ENCODE data around the gene SLC66A1. TPM values are rescaled to one million over a fixed set of nuclear protein-coding genes. Genes with fewer than 3 reads are reported as not detected.

Gene SLC66A1
- polyA plus RNA-seq, 4 donors, result 12.0 to 15.7 (median 12.3) TPM

DNA sequence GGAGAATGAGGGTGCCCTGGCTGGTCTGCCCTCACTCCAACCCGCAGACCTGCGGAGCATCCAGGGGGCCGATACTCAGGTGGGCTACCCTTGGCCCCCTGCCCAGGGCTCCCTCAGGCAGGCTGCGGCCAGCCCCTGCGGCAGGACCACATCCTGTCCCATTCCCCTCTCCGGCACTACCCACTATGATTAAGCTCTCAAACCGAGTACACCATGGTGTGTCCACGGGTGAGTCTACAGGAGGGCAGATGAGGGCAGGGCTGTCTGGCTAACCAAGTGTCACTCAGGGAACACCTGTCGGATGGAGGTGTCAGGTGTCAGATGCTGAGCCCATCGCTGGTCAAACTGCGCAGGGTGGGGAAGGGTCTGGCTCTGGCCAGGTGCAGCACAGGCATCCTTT lies 47.2 kb downstream of the SLC66A1 start:
- no peak for DNase-seq (ENCODE audit: low read depth in 4 of 4, low spot score in 3 of 4)

DNA sequence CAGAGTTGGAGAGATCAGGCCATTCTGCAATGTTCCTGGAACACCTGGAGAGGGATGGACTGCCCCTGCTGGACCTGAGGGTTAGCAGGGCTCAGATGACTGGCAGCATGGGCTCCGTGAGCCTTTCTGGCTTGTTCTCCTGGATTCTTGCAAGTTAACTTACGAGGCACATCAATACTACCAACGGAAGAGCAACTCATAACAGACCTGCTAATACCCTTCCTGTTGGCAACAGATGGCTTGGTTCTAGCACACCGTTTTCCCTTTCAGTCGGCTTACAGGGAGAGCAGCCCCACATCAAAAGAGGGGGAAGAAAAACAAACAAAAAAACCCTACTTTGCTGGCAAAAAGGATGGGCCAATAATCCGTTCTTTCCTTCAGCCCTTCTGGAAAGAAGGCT lies 47.9 kb downstream of the SLC66A1 start:
- DNase-seq (ENCODE audit: low read depth in 4 of 4, low spot score in 3 of 4), result no peak

DNA sequence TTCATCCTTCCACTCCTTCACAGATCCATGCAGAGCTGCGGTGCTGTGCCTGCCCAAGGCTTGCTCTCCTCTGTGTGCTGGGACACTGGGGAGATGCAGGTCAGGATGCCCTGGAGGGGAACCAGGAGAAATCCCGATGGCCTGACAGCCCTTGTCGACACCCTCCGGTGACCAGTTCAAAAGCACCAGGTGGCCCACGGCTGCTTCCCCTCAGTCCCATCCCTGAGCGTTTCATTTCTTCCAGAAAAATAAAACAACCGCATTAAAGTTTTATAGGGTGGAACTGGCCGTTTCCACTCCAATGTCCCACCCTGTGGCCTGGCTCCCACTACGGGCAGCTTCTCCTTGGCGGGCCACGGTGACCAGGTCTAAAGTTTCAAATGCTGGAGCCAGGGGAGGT lies 48.3 kb downstream of the SLC66A1 start:
- DNase-seq (ENCODE audit: low read depth in 4 of 4, low spot score in 3 of 4), result no peak

DNA sequence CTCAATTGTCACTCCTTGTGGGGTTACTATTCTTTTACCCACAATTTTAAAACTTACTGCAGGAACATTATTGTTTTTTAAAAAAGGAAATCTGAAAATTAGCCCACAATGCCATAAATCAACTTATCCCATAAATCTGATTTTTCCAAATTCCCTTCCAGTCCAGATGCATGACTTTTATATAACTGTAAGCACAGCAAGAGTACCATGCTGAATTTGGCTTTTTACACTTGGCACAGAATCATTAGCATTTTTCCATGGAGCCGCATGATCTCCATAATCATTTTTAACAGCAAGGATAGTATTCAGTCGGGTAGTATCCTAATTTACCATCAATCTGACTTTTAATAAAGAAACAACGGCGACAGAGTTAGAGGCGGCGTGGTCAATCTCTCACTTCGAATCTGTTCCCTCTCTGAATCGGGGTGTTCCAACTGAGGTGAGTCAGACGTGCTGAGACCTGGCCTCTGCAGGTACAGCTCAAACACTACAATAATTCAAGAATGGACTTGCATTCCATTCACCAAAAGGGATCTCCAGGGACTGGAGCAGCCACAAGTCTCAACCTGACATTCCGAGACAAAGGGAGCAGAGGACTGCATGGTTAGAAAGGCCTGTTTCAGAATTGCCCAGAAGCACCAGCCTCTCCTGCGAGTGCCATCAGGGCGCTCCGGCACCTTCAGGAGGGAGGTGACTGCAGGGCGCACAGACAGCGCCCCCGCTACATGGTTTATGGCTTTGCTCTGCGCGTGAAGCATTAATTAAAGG lies 48.9 kb downstream of the SLC66A1 start:
- DNase-seq (ENCODE audit: low read depth in 4 of 4, low spot score in 3 of 4), result no peak

DNA sequence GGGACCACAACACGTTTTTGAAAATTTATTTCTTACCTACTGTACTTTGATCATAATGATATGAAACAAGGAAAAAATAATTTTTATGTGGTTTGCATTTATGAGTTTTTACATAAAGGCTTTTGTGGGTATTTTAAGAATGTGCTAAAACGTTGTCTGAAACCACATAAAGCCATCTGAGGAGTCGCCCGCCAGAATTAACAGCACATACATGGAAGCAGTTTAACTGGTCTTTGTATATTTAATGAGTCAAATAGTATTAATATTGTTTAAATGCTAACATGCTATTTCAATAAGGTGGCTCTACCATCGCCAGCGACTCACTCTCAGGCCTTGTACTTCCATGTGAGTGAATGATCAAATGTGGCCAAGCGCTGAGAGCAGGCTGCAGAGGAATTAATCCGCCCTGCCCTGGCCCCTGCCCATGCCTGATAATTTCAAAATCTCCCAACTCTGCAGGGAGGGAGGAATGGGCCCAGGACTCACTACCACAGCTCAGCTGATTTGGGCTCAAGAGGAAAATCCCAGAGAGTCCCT lies 49.6 kb downstream of the SLC66A1 start:
- DNase-seq (ENCODE audit: low read depth in 4 of 4, low spot score in 3 of 4), result no peak

DNA sequence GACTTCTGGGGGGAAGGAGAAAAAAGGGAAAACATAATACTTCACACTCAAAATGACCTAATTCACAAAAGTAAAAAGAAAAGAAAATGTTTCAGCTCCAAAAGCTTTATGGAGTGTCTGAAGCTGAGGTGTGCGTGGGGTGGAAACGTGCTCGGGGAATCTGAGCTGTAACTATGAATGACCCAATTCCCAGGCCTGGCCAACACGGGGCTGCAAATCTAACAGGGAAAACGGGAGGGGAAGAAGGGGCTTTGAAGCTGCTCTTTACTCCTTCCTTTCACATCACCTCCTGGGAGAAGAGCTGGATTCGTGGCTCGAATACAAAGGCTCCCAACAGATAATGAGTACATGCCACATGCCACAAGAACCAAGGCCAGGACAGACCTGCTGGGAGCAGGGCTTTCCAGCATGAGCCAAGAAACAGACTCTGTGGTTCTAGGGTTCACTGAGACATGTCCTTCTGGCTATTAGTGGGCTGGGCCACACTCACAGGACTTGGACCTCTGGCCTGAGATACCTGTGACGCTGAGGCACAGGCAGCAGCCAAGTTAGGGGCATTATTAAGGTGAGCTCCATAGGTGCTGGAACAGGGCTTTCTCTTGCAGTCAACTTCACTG lies 51.5 kb downstream of the SLC66A1 start:
- DNase-seq (ENCODE audit: low read depth in 4 of 4, low spot score in 3 of 4), result no peak

DNA sequence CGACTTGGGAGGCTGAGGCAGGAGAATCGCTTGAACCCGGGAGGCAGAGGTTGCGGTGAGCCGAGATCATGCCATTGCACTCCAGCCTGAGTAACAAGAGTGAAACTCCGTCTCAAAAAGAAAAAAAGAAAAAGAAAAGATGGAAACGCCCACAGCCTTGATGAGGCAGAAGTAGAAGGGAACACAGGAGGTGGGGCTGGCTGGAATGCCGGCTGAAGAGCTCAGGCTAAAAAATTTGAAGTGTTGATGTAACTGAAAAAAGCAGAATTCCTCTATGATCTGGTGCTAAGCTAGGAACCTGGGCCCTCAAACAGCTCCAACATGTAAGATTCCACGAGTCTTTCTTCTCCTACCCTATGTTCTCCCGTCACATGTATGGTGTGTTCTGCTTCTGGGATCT lies 53.6 kb downstream of the SLC66A1 start:
- DNase-seq (ENCODE audit: low read depth in 4 of 4, low spot score in 3 of 4), result no peak

DNA sequence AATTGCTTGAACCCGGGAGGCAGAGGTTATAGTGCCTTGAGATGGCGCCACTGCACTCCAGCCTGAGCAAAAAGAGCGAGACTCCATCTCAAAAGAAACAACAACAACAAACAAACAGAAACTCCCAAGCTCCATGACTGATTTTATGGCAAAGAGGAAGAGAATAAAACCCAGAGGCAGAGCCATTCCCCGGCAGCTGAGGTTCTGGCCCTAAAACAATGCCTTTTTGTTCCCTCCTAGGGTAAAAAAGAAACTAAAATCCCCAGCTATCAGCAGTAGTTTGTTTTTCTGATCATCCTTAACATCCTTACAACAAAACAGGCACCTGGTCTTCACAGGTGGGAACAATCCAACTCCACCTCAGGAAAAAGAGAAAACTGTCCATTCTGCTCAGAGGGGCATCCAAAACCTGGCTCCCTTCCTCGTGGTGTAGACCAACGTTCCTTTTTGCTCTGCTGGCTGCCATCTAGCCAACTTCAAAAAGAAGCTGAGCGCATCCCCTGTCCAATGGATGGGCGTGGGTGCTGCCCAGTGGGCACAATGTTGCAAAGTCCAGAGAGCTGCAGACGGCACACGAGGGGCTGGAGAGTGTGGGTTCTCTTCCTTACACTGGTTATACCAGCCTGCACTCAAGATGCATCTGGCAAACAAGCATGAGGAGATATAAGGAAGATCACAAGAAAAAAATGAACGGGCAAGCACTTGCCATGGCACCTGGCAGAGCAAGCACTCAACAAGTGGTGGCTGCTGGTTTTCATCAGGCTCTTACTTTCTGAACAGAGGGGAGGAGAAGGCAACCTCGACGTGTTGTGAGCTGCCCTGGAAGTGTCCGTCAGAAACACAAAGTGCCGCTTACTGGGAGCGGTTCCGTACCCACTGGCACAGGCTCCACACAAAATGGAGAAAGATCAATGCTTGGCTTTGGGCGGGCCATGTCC lies 54.7 kb downstream of the SLC66A1 start:
- no peak for DNase-seq (ENCODE audit: low read depth in 4 of 4, low spot score in 3 of 4)

DNA sequence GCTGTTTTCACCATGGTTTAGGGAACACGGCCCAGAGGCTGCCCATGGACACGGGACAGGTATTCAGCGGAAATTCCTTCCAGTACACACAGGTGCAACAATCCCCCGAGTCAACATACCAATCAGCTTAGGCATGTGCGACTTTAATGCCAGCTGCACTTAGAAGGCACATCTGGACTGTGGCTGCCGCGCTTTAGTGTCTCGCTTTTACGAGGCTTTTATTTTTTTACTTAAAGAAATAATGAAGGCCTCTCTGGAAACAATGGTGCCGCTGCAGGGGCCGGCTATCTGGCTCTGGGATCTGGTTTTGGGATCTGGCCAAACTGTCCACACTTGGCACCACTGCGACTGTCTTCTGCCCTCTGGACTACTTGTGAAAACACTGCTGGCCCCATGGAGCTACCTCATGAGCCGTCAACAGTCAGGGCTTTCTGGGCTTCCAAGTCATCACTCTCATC lies 55.5 kb downstream of the SLC66A1 start:
- DNase-seq (ENCODE audit: low read depth in 4 of 4, low spot score in 3 of 4), result no peak

DNA sequence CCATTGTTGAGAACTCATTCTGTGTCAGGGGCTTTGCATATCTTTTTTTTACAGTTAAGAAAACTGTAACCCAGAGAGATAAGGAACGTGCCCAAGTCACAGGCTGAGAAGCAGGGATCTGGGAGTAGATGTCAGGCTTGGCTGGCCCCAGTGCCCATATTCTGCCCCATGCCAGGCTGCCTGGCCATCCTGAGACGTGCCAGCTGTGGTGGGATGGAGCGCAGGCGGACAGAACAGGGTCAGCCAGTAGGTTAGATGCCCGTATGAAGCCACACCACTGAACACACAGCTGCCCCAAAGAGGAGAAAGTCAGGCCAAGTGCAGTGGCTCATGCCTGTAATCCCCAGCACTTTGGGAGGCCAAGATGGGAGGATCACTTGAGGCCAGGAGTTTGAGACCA lies 55.9 kb downstream of the SLC66A1 start:
- DNase-seq (ENCODE audit: low read depth in 4 of 4, low spot score in 3 of 4), result no peak

DNA sequence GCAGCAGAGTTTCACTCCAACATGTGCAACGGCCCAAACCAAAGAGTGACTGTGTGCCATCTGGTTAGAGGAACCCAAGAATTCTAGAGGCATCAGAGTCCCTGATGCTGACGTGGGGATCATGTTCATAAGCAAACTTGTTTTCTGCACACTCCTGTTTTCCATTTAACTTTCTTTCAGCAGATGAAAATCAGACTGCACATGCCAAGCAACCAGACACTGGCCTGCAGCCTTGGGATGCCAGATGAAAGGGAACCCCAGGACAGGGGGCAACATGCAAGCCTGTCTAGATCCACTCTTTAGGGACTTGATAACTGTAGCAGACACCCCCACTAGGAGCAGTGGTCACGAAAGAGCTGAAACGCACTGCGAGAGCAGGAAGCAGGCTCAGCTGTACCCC lies 56.8 kb downstream of the SLC66A1 start:
- DNase-seq (ENCODE audit: low read depth in 4 of 4, low spot score in 3 of 4), result no peak

DNA sequence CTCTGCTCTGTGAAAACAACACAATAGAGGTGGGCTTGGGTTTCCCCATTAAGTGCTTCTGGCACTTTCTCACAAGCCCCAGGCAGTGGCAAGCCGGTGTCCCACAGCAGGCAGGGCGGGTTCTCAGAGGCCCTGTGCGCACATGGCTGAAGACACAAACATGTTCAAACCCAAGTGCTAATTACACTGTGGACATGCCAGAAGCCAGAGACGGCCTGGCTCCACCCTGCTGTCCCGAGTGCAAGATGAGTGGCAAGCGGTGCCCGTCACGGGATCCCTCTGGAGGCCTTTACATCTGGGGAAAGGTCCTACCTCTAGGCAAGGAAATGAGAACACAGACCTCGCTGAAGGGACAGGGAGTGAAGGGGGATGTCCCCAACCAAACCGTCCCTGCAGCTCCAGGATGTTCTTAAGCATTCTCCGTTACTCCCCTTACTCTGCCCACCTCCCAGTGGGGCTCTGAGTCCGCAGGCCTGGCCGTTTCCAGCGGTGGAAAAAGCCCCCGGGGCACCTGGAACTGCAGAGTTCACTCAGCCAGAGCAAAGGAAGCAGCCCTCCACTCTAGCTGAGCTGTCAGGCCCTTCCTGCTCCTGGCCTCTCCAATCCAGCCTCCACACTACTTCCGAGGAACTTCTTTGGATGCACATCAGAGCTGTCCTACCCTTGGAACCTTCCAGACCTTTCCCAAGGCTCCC lies 57.4 kb downstream of the SLC66A1 start:
- DNase-seq (ENCODE audit: low read depth in 4 of 4, low spot score in 3 of 4), result no peak

DNA sequence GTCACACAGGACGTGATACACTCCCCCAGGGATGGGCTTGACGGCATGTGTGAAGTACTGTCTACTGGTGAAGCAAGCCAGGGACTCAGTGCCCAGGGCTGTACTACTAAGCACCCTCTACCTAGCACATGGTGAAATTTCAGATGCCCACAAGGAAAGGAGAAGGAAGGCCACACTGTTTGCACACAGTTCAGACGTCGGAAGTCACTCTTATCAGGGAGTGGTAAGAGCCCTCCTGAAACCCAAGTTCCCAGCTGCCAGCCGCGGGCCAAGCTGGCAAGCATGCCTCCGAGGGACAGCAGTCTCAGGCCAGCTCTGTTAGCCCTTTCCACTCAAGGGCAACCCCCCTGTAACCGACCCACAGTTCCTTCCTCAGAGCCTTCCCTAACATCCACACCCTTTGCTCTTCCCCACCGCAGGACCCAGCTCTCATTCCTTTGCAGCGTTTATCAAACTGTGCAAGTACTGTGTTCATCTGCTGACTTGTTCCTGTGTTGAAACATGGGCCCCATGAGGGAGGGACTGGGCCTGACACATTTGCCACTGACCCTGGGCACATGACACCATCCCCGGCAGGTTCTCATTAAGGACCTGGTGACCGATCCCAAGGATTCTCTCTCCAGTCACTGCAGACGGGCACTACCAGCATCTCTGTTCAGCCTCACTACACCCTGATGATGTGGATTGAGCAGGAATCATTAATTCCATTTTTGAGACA lies 58.5 kb downstream of the SLC66A1 start:
- no peak for DNase-seq (ENCODE audit: low read depth in 4 of 4, low spot score in 3 of 4)

DNA sequence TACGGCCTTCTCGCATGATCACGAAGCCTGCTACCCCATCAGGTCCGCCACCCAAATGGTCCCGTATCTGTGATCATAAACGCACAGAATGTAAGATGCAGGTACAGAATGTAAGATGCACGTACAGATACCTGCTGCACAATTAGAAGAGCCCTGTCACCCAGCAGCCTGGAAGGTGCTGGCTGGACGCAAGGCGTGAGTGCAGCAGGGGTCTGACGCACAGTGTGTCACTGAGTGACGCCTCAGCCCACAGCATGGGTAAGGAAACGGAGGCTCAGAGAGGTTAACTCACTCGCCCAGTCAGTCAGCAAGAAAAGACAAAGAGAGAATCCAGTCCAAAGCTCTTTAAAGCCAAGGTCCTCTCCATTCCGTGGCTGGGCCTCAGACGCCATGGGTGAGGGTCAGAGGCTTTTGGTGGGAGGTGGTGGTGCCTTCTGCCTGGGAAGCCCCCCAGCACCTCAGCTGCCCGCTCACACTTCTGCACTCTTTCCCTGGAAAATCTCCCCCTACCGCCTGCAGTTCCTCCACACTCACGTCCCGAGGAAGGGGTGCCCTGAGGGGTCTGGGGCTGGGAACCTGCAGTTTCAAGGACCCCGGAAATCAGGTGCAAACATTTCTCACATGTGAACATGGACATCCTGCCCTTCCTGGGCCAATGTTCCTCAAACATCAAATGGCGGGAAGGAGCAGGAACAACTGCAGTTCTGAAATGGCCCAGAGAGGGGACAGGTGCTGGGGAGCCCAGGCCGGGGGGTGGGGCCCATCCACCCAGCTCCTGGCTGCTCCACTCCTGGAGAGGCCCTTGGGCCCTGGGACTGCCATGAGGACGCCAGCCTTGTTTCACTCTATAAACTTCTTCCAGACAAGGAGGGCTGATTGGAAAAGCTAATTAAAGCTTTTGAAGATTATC lies 59.4 kb downstream of the SLC66A1 start:
- DNase-seq (ENCODE audit: low read depth in 4 of 4, low spot score in 3 of 4), result no peak

DNA sequence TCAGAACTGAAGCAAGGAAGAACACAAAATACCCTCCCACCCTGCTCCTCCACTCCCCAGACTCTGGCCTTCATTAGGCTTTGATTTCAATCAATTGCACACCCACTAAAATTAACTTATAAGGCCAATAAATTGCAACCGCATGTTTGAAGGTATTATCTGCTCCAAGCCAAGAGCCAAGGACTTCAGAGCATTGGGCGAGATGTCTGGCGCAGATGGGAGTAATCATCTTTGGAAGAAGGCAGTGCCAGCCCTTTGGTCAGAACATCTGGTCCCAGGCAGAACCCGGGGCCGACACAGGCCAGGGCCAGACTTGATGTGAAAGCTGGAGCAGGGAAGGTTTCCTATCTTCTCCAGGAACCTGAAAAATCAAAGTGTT lies 60.0 kb downstream of the SLC66A1 start:
- no peak for DNase-seq (ENCODE audit: low read depth in 4 of 4, low spot score in 3 of 4)

DNA sequence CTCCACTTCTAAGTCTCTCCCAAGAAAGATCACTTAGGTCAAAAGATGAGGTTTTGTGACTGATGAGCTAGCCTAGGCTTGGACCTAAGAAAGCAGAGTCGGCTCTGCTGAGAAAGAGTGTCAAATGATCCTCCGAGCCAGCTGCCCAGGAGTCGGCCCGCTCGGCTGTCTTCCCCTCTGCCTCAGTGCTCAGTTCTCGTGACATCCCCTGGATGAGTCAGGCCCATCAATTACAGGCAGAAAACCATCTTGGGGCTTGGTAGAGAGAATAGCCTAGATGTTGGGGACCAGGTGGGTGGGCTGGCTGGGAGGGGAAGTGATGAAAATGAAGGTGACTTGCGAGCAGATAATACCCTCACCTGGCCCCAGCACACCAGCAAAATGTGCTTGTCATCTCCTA lies 60.5 kb downstream of the SLC66A1 start:
- no peak for DNase-seq (ENCODE audit: low read depth in 4 of 4, low spot score in 3 of 4)

DNA sequence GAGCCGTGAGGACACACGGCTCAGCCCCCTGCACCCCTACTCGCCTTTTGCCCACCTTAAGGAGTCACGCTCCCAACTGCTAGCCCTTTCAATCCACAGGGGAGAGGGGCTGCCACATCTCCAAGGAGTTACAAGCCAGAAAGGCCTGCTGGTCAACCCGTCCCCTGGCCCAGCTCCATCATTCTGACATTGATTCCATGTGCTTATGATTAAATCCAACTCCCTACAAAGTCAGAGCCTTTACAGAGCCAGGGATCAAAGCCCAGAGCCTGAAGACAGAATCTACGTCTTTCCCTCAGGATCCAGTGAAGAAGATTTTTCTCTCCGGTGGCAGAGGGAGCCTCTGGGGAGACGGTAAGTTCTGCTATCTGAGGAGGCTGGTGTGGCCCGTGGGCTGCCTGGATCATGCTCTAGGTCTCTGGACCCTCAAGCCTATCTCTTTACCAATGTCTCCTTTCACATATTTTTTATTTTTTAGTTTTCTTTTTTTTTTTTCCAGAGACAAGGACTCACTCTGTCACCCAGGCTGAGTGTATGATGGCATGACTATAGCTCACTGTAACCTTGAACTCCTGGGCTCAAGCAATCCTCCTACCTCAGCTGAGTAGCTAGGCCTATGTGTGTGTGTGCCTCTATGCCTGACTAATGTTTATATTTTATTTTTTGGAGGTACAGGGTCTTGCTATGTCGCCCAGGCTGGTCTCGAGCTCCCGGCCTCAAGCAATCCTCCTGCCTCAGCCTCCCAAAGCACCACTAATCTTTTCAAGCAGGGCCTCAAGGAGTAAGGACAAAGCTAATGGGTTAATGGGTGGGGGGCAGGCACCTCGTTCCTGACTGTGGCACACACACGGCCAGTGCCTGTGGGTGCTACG lies 61.3 kb downstream of the SLC66A1 start:
- DNase-seq (ENCODE audit: low read depth in 4 of 4, low spot score in 3 of 4), result no peak
